Measurements from ENCODE around the gene CPVL.

The CPVL gene

GRCh38 chr7:29190349-29191045 is 44.2 kb upstream of the CPVL start (continued):
- TF ChIP-seq PRDM10 (tag by site-specific recombination; IDR thresholded peaks at IDR 0.05): no peak
- no peak for TF ChIP-seq ZNF16 (tag by site-specific recombination; IDR thresholded peaks at IDR 0.05; ENCODE audit: low read depth)
- no peak for TF ChIP-seq ZFP41 (tag by site-specific recombination; IDR thresholded peaks at IDR 0.05; ENCODE audit: borderline replicate concordance)
- TF ChIP-seq SCRT2 (tag by site-specific recombination; IDR thresholded peaks at IDR 0.05): no peak
- TF ChIP-seq, protein P1, sequence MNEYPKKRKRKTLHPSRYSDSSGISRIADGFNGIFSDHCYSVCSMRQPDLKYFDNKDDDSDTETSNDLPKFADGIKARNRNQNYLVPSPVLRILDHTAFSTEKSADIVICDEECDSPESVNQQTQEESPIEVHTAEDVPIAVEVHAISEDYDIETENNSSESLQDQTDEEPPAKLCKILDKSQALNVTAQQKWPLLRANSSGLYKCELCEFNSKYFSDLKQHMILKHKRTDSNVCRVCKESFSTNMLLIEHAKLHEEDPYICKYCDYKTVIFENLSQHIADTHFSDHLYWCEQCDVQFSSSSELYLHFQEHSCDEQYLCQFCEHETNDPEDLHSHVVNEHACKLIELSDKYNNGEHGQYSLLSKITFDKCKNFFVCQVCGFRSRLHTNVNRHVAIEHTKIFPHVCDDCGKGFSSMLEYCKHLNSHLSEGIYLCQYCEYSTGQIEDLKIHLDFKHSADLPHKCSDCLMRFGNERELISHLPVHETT (tag by site-specific recombination; IDR thresholded peaks at IDR 0.05): no peak
- TF ChIP-seq ZNF629 (tag by site-specific recombination; IDR thresholded peaks at IDR 0.05): peak; percentile 56
- TF ChIP-seq ZFP69B (tag by site-specific recombination; IDR thresholded peaks at IDR 0.05): no peak
- TF ChIP-seq ZNF416 (tag by site-specific recombination; IDR thresholded peaks at IDR 0.05): no peak
- TF ChIP-seq ZNF280C (tag by site-specific recombination; IDR thresholded peaks at IDR 0.05): no peak
- no peak for TF ChIP-seq ZNF211 (tag by site-specific recombination; IDR thresholded peaks at IDR 0.05; ENCODE audit: low read depth)
- no peak; the same call in 1 of the 2 replicates for TF ChIP-seq ZNF335 (tag by site-specific recombination; conservative IDR thresholded peaks at IDR 0.05)
- no peak for TF ChIP-seq ZBTB20 (tag by site-specific recombination; IDR thresholded peaks at IDR 0.05)
- TF ChIP-seq ZNF645 (tag by site-specific recombination; IDR thresholded peaks at IDR 0.05): no peak
- TF ChIP-seq ZNF701 (tag by site-specific recombination; IDR thresholded peaks at IDR 0.05): no peak
- no peak for TF ChIP-seq ZSCAN5A (tag by site-specific recombination; IDR thresholded peaks at IDR 0.05)
- peak; percentile 39; the same call in 1 of the 2 replicates for TF ChIP-seq GFI1B (tag by site-specific recombination; IDR thresholded peaks at IDR 0.05)
- TF ChIP-seq ZNF274 (IDR thresholded peaks at IDR 0.05; ENCODE audit: low read length): no peak
- TF ChIP-seq ZNF274 (tag by site-specific recombination; IDR thresholded peaks at IDR 0.05; ENCODE audit: borderline replicate concordance): no peak
- TF ChIP-seq ZBTB48 (tag by site-specific recombination; IDR thresholded peaks at IDR 0.05): no peak
- TF ChIP-seq, protein P2, sequence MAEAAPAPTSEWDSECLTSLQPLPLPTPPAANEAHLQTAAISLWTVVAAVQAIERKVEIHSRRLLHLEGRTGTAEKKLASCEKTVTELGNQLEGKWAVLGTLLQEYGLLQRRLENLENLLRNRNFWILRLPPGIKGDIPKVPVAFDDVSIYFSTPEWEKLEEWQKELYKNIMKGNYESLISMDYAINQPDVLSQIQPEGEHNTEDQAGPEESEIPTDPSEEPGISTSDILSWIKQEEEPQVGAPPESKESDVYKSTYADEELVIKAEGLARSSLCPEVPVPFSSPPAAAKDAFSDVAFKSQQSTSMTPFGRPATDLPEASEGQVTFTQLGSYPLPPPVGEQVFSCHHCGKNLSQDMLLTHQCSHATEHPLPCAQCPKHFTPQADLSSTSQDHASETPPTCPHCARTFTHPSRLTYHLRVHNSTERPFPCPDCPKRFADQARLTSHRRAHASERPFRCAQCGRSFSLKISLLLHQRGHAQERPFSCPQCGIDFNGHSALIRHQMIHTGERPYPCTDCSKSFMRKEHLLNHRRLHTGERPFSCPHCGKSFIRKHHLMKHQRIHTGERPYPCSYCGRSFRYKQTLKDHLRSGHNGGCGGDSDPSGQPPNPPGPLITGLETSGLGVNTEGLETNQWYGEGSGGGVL (tag by site-specific recombination; IDR thresholded peaks at IDR 0.05): no peak
- TF ChIP-seq ZNF341 (tag by site-specific recombination; IDR thresholded peaks at IDR 0.05; ENCODE audit: low read depth): no peak
- TF ChIP-seq REPIN1 (tag by site-specific recombination; IDR thresholded peaks at IDR 0.05; ENCODE audit: low read depth): no peak
- no peak for TF ChIP-seq TSHZ1 (tag by site-specific recombination; IDR thresholded peaks at IDR 0.05; ENCODE audit: borderline replicate concordance)
- no peak for TF ChIP-seq ZNF350 (tag by site-specific recombination; IDR thresholded peaks at IDR 0.05)

Measured in HEK293 (cell line).